Stimulated activated CD8-positive, alpha-beta memory T cell treated with anti-CD3 and anti-CD28 coated beads, Interleukin-12 subunit alpha, Interleukin-12 subunit beta, amount 100 ng/mL, for 4 hours (primary cell): ENCODE measurements around the gene PTPDC1.

Experiments used
- DNase-seq: peaks from one replicate; pipeline ENCODE4 v3.0.0-alpha.2; 2020; ENCODE audit warnings: low read depth

Gene PTPDC1

DNA sequence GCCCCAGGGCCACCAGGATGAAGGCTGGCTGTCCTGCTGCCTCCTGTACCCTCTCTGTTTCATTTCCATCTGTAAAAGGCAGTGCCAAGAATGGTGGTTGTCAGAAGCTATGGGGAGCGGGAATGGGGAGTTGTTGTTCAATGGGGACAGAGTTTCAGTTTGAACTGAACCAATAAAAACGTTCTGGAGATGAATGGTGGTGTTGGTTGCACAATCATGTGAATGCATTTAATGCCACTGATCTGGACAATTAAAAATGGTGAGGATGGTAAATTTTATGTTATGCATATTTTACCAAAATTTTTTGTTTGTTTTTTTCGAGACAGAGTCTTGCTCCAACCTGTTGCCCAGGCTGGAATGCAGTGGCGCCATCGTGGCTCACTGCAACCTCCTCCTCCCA is 58.1 kb downstream of the PTPDC1 start:
- DNase-seq, result no peak

DNA sequence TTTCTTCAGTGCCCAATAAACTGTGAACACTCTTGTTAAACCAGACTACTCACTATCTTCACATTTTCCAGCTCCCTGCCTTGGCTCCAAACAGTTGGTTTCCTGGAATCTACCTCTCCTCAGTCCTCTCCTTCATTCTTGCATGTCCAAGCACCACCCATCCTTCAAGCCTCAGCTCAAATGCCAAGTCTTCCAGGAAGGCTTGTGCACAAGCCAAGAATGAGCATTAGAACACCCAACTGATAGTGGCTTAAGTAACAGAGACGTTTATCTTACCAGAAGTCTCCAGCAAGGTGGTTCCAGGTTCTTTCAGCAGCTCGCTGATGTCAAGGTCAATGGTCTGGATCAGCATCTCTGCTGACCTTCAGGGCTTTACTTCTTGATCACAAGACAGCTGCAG is 60.1 kb downstream of the PTPDC1 start:
- no peak for DNase-seq

DNA sequence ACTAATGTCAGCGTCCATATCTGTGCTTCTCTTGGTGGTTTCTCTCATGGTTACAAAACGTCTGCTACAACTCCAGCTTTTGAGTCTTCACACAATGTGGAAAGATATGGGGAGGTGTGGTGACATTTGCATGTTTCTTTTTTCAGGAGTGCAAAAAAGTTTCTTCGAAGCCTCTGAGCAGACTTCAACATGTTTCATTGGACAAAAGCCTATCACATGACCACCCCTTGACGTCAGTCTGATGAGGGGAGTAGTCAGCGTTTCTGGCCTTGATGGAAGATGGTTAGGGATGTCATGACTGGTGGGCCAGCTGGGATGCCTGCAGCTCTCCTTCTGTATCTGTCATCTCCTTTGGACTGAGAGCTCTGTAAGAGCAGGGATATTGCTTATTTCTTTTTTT is 61.4 kb downstream of the PTPDC1 start:
- no peak for DNase-seq

DNA sequence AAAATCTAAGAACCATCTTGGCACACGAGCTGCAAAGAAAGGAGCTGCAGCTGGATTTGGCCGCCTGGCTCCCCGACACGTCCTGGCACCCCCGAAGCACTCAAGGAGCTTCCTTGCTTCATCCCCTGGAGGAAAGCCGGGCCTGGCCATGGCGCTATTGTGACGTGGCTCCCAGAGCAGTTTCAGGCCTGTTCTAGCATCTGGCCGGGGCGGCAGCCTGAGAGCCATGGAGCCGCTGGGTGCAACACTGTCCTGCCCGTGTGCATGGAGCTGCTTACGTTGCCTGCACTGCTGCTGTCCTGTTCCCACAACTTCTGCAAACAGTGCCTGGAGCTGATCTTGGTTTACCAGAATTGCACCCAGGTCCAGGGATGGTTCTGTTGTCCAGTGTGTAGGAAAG is 63.5 kb downstream of the PTPDC1 start:
- no peak for DNase-seq

DNA sequence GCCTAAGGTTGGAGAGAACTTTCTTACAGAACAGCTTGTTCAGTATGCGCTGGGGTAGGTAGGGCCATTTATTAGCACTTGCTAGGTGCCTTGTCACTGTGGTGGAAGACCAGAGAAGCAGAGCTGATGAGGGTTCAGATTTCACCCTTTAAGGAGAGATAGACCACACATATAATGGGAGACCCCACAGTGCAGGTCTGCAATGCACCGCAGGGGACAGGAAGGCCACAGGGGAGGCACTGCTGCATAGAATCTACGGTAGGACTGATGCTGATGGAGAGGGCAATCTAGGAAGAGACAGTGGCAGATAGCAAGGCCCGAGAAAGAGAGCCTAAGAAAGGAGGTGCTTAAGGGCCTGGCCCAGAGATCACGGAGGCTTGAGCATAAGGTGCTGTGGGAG is 64.2 kb downstream of the PTPDC1 start:
- DNase-seq, result no peak

DNA sequence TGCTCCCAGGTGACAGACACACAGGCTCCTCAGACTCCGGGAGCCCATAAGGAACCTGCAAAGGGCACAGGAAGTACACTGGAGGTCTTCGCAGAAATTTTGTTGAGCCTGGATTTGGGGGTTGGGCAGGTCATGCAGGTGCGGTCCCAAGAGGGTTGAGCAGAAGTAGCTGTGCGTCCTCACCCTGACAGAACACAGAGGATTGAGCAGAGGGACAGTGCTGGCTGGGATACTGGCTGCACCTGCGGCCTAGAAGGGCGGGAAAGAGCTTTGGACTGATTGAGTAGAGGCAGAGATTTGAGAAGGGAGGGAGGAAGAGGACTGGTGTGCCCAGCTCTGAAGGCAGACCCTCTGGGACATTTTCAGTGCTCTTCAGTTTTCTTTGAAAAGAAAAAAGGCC is 65.4 kb downstream of the PTPDC1 start:
- no peak for DNase-seq

DNA sequence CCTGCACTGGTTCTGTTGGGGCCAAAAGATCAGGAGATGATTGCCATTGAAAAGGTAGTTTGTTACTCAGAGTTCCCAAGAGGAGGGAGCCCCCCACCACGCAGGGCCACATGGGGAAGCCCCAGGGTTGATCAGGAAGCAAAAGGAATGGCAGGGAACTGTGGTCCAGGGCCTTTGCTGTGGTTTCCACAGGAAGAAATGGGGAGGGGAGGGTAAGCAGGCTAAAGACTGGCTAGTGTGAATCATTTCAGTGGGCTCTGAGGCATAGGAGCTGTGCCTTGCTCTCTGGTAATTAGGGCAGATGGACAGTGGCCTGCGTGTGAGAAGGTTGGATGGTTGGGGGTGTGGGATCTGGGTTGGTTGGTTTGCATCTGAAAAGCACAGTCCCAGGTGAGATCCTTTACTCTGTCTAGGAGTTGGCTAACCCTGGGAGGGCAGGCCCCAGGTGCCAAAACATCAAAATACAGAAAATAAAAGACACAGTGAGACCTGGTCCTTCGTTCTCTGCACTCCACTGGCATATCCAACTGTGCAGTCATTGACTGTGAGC is 66.1 kb downstream of the PTPDC1 start:
- no peak for DNase-seq

DNA sequence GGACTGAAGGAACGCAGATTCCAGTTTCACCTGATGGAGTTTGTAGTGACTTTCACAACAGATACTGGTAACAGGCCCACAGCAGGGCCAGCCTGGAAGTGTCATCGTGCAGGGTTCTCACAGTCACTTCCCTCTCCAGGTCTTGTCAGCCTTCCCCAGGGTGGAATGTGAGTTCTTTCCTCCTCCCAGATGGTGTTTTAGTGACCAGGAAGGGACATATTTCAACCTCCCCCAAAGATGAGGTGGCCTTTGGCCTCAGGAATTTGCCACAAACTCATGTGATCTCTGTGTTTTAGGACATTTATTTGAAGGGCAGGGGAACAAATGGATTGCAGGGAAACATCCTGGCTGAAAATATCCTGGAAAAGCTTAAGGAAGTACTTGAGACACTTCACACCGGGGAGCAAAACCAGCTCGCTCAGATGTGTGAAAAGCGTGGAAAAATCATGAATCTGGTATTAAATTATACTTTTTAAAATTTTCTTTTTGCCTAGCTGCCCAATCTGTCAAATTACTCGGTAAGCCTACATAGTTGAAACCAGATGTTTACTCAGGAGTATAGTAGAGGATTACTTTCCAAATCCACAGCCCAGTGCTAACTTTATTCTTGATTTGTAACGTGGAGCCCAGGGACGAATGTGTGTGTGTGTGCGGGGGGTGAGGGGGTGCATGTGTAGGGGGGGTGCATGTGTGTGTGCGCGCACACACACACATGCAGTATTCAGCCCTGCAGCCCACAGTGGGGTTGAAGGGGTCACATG is 66.8 kb downstream of the PTPDC1 start:
- DNase-seq, result no peak

DNA sequence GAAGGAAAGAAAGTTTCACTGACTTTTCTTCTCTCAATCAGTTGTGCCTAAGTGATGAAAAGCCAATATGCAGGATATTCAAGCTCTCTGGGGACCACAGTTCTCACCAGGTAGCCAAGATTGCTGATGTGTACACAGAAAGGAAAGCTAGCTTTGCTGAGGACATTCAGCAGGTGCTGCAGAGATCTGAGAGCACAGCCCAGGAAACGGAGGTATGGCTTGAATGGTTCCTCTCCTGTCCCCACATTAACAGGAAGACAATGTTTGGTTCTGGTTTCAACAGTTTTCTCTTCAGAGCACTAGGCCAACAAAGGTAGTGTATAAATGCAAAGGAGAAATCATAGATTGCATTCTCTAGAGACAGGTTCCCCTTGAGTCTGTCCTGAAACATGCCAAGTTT is 69.6 kb downstream of the PTPDC1 start:
- no peak for DNase-seq

DNA sequence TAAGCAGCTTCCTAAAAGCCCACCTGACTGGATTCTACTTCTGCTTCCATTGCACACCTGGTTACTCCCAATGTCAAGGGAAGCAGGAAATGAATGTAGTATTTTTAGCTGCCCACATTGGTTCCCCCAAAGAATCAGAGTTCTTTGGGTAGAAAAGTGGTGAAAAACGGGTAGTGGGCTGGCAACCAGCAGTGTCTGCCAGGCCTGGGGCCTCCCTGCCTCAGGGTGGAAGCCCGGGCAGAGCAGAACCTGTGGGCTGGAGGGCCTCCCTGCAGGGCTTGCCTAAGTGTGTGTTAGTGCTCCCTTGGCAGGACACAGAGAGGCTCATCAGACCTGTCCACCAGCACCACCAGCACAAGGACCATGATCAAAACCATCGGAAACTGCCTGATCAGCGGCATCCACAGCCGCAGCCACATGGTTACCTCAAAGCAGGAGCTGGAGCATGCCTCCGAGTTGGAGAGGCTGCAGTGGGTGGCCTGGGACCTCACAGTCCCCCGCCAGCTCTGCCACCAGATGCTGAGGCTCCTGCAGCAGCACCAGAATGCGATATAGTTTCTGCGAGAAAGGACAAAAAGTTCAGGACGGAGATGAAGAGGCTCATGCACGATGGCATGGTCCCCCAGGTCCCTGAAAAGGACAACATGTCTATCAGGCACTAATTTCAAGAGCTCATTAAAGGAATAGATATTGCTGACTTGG is 72.2 kb downstream of the PTPDC1 start:
- DNase-seq, result no peak

DNA sequence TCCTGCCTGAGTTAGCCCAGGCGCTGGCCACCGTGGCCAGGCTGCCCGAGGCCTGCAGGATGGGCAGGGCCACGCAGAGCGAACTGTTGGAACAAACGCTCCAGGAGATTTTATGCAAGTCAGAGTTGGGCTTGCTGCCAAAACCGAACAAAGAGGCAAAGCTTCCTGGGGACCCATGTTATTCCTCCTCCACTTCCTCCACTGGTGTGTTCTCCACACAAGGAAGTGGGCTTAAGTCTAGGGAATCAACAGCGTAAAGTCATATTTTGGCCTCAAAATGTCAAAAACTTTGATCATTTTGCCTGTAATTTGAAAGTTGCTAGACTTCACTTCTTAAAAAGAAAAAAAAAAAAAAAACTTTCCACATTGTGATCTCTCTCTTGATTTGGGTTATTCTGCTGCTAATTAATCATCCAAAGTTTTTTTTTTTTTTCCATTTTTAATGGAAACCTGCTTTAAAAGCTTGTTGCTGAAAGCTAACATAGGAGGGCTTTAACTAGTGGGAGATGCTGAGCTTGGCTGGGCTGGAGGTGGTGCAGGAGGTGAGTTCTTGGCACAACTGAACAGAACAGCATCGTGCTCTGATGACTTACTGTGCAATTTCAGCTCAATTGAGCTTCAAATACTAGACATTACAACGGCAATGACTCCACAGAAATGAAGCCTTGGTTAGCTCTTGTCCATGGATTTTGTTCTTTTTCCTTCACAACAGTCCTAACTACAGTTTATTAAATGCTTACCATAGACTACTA is 73.0 kb downstream of the PTPDC1 start:
- DNase-seq, result no peak
